ENCODE results near the gene ZNF608.

DNA sequence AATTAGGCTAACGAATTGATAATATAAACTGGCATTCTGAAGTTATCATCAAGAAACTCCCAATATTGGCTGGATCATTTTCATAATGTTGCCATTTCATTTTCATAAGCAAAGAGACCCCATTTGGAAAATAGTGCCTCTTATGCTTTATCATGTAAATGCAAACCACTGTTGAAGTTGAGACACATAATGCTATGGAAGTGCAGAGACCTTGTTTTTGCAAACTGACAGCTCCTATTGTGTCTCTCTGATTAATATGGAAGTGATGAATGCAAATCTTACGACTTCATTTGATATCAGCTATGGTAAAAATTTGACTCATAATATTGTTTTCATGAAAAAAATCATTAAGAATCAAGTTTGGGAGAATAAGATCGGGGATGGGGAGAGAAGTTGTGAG is 25.3 kb upstream of the ZNF608 start:
- TF ChIP-seq EZH2 (IDR thresholded peaks at IDR 0.05; ENCODE audit: borderline replicate concordance, low read depth, low read length, poor library complexity, severe bottlenecking): no peak
- TF ChIP-seq, protein P1, sequence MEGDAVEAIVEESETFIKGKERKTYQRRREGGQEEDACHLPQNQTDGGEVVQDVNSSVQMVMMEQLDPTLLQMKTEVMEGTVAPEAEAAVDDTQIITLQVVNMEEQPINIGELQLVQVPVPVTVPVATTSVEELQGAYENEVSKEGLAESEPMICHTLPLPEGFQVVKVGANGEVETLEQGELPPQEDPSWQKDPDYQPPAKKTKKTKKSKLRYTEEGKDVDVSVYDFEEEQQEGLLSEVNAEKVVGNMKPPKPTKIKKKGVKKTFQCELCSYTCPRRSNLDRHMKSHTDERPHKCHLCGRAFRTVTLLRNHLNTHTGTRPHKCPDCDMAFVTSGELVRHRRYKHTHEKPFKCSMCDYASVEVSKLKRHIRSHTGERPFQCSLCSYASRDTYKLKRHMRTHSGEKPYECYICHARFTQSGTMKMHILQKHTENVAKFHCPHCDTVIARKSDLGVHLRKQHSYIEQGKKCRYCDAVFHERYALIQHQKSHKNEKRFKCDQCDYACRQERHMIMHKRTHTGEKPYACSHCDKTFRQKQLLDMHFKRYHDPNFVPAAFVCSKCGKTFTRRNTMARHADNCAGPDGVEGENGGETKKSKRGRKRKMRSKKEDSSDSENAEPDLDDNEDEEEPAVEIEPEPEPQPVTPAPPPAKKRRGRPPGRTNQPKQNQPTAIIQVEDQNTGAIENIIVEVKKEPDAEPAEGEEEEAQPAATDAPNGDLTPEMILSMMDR (conservative IDR thresholded peaks at IDR 0.05; ENCODE audit: low read depth, low read length): no peak

All from A673 (cell line).